ENCODE results near the gene CPE. TPM values are rescaled to one million over a fixed set of nuclear protein-coding genes. Genes with fewer than 3 reads are reported as not detected.

CPE gene
- total and polyA plus RNA-seq, 2 donors (not counting 3 experiments of a cell fraction or from before 2014, with no cell fraction given), result 2.7 to 9.2 TPM

GRCh38 chr4:165343353-165344191 lies 35.2 kb upstream of the CPE start:
- Histone ChIP-seq H3K4me3 (replicated peaks in 1 of 3; ENCODE audit: insufficient read depth in 1 of 3, low read depth in 1 of 3, low read length in 3 of 3) (no peak overlapping the region), H3K4me1 (ENCODE audit: control insufficient read depth, extremely low read depth, insufficient read depth, low read length) (no peaks in the 10 kb centered on the region), H2AFZ (ENCODE audit: low read depth, low read length) (no peak overlapping the region), H3K27ac (ENCODE audit: insufficient read depth, low read depth, low read length) (no peak overlapping the region), H3K9me1 (replicated peaks; ENCODE audit: control insufficient read depth, extremely low read depth, insufficient read depth, low read length) (no peaks in the 10 kb centered on the region), H3K9me3 (replicated peaks; ENCODE audit: control insufficient read depth, insufficient read depth, low read length) (no peaks in the 10 kb centered on the region), H3K9ac (replicated peaks; ENCODE audit: extremely low read depth, insufficient read depth, low read length) (no peak overlapping the region), H3K36me3 (ENCODE audit: control insufficient read depth in 2 of 2, extremely low read depth in 1 of 2, insufficient read depth in 2 of 2, low read length in 2 of 2) (peaks cover 2 to 26% of the 10 kb centered on the region in 2 experiments), H3K4me2 (ENCODE audit: insufficient read depth, low read length) (no peak overlapping the region), H3K27me3 (ENCODE audit: control insufficient read depth in 2 of 2, insufficient read depth in 2 of 2, low read length in 2 of 2) (peaks cover 0 to under 1% of the 10 kb centered on the region in 2 experiments), H4K20me1 (replicated peaks; ENCODE audit: control insufficient read depth, extremely low read depth, insufficient read depth, low read length) (peaks cover 6% of the 10 kb centered on the region), H3K79me2 (ENCODE audit: control insufficient read depth, insufficient read depth, low read length) (peaks cover 2% of the 10 kb centered on the region)
- FAIRE-seq (peak; percentile 60), DNase-seq (ENCODE audit: low read depth, low spot score) (peak; percentile 53)
- dilution Hi-C loops (cut with MboI; ENCODE audit: extremely low pct_ligation_motif_present, low sequenced_read_pairs) (no loop called here), intact Hi-C loops (cut with micrococcal nuclease) (loop anchor here (1.0 kb wide), 2 partner anchors 8 to 212 kb away; no protein-coding TSS in a partner anchor)
- ChIA-PET POLR2A (interaction anchor here (0.7 to 1.4 kb wide), 2 partner anchors 212 to 262 kb away, joined by 3 read pairs; no protein-coding TSS in a partner anchor), CTCF (interaction anchor here (0.7 to 12.4 kb wide), 14 partner anchors 8 to 1830 kb away, joined by 3 to 347 read pairs (median 4); partner anchors contain the start of genes MSMO1 and TMEM192)
- peak in 1 of 2 donors; percentile 20 for TF ChIP-seq CTCF (IDR thresholded peaks at IDR 0.05; ENCODE audit: extremely low read depth in 1 of 2, insufficient read depth in 1 of 2, low read depth in 1 of 2, low read length in 2 of 2)
- no peak for TF ChIP-seq JUN (IDR thresholded peaks at IDR 0.05; ENCODE audit: borderline replicate concordance, insufficient read depth, insufficient read length, low read depth)
- no TSS peak for BruUV-seq (replicated peaks)

Data from endothelial cell of umbilical vein (primary cell).